SW480 (cell line): ENCODE measurements around the gene NIPAL4.
"Not testable (repeated sequence)": the region's sequence is repeated elsewhere in the genome, so short reads cannot be mapped to it uniquely, and the experiment has no call there.

ENCODE experiments used
- DNase-seq: peaks from one replicate; pipeline ENCODE4 v3.0.0-alpha.2; 2016; ENCODE audit warnings: low spot score

Gene NIPAL4

DNA sequence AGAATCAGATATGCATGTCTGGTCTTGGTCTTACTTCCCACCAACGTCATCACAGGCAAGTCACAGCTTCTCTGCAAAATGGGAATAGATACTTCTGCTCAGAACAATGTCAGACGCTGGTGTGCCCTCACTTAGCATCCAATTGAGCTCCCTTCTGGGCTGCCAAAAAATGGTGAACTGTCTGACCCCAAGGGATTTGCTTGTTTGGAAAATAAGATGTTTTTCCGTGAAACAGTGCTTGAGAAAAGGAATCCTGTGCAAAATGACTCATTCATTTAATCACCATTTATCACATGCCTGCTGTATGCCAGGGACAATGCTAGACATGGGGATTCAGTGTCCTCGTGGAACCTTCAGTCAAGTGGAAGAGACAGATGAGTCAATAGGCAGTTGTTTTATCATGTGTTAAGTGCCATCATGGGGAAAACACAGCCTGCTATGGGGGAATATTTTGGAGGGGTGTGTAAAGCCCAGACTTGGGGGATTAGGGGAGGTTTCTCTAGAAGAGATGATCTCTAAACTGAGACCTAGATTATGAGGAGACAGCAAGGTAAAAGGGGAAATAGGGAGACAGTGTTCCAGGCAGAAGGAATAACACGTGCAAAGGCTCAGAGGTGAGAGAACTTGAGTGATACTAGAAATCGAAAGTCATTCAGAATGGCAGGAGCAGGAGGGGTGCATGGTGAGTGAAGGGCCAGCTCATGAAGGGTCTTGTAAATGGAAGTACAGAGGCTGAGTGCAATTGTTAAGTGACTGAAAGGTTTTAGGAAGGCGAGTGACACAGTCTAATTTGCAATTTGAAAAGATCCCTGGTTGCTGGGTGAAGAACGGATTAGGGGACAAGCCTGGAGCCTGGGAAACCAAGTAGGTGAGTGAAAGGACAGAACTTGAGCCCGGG, 3.9 kb downstream of the NIPAL4 start:
- DNase-seq = no peak

DNA sequence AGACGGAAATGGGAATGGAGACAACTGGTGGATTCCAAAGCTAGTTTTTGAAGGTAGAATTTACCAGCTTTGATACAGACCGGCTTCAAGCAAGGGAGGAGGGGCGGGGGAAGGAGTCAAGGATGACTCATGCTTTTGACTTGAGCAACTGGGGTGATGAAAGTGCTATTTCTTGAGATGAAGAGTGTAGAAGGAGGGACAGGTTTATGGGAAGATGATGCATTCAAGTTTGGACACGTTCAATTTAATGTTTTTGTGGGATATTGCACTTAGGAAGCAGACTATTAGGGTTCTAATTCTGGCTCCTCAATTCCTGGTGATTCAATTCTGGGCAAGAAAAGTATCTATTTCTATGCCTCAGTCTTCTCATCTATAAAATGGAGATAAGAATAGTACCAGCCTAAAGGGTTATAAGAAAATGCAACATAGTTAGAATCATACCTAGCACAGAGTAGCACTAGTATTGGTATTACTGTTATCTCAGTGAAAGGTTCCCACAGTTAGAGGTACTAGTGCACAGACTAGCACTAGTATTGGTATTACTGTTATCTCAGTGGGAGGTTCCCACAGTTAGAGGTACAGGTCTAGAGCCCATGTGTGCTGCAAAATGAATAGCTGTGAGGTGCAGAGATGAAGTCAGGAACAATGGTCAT, 4.6 kb downstream of the NIPAL4 start:
- peak; percentile 54 for DNase-seq

DNA sequence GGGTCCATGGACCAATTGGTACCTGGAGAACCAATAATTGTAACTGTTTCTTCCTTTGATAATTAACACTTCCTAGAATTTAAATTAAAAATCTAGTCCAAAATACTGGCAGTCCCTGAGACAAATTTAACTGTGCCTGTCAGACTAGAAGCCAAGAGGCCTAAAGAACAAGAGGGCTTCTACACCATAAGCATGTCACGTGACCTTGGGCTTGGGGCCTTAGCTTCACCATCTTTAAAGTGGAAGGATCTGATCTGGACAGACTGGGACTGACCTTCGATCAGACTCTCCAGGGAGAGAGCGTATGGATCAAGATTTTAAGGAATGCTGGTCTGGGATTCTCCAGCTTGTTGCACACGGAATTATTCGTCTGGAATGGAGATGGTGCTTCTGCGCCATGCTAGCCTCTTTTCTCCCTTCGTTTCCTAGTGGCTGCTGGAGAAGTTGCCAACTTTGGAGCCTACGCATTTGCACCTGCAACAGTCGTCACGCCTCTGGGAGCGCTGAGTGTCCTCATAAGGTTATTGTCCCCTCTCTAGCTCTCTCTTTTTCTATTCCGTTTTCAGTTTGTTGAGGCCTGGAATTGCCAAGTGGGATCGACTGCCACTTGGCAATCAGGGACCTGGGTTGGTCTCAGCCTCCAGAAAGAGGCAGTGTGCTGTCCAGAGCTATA, 8.4 kb downstream of the NIPAL4 start:
- no peak for DNase-seq

DNA sequence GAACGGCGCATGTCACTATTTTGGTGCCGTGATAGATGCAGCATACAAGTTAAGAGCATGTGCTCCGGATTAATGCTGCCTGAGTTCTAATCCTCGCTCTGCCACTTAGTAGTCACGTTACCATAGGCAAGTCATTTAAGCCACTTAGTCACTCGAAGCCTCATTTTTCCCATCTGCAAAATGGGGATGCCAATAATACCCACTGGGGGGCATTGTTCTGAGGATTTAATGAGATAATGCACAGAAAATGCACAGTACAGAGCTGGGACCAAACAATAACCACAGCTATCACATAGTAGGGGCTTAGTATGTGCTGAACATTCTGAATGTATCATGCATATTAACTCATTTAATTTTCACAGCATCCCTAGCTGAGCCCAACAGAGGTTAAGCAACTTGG, 9.1 kb downstream of the NIPAL4 start:
- no peak for DNase-seq

DNA sequence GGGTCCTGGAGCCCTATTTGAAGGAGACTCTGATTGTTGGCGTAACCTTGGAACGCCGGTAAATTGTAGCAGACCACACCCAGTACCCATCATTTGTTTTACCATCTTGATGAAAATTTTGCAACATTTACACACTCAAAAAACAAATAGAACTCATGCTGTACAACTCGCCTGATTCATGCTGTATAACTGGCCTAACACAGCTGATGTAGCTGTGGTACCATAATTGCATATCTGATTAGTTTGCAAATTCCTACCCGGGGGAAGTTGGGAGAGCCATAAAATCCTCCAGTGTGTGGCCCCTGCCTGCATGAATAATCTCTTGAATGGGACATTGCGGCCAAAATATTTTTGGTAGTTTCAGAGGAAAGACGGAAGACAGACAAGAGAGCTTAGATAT, 9.7 kb downstream of the NIPAL4 start:
- DNase-seq = no peak

DNA sequence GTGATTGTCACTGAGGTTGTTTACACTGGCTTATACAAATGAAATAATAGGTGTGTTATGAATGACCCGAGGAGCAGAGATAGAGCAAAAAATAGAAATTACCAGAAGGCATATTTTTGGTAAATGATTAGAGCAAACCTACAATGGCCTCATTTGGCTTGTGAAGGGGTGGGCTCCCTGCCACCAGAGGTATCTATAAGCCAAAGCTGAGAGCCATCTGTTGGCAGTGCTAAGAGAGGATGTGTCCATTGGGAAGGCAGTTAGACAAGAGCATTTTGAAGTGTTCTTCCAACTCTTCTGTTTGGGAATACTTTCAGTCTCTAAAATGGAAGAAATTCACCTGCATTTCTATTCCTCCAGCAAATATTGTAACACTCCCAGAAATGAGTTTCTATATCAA, 10.6 kb downstream of the NIPAL4 start:
- DNase-seq = no peak

DNA sequence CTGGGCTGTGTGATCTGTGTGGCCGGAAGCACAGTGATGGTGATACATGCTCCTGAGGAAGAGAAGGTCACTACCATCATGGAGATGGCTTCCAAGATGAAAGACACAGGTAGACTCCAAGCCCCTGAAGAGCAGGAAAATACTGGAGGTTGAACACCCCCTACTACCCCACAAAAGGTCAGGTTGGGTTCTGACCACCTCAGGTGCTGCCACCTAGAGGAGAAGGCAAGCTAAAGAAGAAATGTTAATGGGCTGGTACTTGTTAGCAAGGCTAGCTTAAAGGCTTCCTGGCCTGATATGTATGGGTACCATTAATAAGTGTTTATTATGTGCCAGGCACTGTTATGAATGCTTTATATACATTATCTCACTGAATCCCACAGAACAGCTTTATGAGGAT, 11.7 kb downstream of the NIPAL4 start:
- DNase-seq = peak; percentile 44

DNA sequence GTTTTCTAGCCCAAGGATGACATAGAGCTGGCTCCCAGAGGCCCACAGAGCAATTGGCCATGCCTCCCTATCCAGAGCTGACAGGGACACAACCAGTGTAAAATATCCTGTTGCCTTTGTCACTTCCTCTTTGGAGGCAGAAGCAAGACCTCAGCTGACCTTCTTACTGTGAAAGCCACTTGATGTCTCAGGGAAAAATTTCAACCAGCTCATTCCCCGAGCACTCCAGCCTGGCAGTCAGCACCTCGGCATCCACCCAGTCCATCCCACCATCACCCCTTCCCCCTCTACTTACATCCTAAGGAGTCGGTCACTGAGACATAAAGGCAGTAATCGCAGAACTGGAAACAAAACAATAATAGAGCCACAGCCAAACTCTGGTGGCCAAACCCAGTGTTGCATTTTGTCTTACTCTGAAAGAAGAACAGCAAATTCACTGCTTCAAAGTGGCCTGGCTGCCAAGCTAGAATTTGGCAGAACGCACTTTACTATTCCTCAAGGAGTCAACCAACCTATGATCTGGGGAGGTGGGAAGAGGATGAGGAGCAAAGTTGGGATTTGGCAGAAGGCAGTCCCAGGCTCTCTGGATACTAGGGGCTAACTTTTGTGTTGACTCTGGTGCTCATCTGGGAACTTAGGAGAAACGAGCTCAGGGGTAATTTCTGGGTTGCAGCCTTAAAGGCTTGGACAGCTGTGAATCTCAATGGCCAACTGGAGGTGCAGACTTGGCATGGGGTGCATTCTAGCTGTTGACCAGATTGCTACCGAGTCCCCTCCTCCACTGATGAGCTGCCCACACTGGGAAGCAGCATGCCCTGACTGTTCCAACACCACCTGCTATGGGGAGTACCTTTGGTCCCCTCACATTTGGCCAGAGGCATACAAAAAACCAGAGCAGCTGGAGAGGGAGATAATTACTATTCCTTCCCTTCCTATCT, 13.6 kb downstream of the NIPAL4 start:
- DNase-seq = no peak

DNA sequence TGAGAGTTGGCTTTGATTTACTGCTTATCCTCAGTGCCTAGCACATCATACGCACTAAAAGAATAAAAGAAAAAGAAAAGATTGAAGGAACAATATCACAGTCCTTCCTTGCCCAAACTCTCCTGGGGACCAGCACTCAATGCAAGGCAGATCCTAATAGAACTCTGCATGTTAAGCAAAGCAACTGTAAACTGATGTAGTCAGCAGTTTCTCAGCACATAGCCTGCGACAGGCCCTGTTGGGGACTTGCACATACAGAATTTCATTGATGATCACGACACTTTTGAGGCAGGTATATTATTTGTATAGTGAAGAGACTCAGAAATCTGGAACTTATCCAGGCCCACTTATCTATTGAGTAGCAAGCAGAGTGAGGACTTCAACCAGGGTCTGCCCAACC, 15.4 kb downstream of the NIPAL4 start:
- DNase-seq = no peak

DNA sequence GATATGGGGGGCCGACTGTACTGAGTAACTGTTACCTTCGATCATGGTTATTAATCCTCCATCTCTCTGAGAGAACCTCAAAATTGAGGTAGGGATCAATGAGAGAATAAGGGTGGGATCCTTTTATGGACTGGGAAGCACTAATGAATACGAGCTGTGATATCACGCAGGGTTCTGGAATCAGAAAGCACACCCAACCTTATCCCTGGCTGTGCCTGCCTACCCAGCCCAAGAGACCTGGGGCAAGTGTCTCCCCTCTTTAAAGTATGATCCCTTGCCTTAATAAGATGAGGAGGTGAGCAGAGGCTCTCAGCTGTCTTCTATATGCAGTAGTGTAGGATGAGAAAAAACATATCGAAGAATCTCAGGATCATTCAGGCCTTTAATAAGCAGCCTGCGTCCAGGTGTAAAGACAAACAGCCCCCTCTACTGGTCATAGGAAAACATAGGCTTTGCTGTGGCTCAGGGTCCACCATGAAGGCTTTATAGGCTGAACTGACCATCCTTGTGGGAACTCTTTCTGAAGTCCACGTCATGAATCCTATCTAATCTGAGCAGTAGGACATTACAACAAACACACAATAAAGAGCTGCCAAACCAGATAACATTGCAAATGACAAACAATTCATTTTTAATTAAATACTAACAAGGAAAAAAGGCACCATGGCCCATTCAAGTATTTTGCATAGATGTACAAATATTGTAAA, 16.8 kb downstream of the NIPAL4 start:
- peak; percentile 76 for DNase-seq

DNA sequence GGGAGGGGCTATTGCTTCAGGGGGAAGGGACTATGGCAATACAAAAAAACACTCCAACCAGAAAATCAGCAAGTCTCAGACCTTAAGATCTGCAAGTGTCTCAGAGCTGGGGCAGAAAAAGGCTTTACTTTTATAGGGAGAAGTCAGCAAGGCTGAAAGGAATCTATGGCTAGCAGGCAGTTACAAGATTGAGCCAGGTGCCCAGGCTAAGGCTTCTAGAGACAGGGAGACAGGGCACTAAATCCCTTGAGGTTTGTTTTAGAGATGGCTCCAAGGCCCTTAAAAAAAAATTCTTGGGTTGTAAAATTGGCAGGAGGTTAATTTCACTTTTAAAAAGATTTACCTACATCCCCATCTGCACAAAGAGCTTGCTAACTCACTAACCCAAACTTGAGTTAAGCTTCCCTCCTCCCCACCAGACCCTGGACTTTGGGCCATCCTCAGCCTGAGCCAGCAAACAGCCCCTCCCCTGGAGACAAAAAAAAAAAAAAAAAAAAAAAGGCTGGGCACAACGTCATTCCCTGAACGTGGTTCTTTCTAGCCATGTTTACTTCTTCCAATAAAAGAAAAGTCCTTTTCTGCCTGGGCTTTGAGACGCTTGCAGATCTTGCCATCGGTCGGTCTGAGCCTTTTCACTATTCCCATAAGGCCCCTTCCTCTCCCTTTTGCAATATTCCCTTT, 17.9 kb downstream of the NIPAL4 start:
- no peak for DNase-seq

DNA sequence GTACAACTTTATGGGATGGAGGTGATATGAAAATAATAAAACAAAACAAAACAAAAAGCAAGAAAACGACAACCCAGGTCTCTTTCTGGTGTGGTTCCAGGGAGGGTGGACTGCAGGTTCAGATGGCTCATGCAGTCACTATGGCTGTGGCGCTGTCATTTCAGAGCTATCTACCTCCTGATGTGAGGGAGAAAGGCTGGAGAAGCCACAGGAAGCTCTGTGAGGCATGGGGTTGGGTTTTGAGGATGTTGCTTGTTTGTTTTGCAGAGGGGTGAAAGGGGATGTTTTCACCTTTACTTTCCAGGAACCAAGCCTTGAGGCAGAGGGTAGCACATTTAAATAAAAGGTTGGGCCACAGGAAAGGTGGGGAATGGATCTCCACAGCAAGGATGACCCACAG, 18.7 kb downstream of the NIPAL4 start:
- DNase-seq = no peak

DNA sequence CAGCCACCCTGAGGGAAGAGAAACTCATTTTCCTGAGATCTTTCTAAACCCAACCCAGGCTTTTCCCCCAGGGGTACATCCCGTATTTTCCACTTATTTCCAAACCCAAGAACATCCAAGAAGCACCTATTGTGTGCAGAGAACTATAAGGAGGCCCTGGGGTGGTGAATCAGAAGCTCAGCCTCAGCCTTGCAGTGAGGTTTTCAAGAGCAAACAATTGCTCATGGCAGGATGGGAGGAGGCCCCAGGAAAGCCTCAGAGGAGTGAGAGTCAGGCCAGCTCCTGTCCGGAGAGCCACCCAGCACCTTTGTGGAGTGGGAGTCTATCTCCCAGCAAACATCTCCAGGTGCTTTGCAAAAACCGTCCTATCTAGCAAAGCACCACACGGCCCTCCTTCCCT, 19.2 kb downstream of the NIPAL4 start:
- no peak for DNase-seq

DNA sequence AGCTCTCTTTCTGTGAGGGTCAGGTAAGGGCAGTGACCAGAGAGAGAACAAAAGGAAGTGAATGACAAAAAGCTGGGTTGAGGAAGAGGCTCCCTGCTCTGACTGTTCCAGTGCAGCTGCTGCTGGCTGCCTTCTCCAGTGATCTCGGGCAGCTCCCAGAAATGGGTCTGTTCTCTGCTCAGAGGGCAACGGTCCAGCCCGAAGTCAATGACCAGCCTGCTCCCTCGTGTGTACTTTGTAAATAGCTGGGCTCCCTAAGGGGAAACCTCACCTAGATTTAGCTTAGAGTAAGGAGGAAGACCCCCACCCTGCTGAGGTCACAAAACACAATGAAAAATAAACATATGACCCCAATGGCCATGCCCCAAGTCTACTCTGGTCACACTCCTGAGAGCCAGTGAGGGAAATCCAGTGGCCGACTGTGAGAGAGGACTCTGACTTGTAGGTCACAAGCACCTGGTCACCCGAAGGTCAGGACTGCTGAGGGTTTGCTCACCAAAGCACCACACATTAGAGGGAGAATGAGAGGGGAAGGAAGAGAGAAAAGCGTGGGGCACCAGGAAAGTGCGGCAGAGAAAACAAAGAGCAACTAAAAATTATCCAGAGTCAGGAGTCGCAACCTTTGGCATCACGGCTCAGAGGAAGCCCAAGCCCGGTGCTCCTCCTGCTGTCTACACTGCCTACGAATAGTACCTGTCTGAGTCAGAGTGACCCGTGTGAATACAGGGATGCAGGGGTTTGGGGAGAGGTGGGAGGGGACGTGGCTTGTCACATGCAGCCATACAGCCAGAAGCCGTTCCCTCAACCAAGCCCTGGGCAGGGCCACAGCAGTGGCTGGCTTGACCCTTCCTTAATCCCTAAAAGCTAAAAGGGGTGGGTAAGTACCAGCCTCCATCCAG, 19.8 kb downstream of the NIPAL4 start:
- DNase-seq = no peak

DNA sequence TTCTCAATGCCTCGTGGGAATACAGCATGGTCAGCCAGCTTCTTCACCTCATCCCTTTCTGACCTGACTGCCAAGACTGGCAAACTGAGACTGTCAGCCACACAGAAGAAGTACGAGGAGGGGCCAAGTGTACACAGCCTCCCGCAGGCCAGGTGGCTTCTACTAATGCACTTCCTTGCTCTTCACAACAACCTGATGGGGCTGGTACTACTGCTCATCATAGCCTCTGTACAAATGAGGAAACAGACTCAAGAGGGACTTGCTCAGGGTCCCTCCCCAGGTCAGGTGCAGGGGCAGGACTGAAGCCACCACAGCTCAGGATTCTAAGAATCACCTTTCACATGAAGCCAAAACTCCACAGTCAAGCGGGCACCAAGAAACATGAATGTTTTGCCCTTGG, 21.3 kb downstream of the NIPAL4 start:
- no peak for DNase-seq

DNA sequence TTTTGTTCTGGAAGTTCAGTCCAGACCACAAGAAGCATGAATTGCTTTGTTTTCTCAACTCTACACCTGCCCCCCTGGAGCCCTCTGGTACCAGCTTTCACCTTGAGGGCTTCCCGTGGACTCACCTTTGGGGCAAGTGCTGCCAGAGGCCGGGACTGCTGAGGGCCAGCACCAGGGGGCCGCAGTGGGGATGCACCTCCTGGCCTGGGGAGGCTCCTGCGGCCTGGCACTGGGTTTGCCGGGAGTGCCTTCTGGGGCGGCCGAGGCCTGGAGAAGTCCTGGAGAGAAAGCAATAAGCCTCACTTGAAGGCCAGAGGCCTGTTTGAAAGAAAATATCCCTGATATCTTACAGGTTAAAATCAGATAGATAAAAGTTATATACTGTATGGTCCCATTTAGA, 21.7 kb downstream of the NIPAL4 start:
- no peak for DNase-seq

DNA sequence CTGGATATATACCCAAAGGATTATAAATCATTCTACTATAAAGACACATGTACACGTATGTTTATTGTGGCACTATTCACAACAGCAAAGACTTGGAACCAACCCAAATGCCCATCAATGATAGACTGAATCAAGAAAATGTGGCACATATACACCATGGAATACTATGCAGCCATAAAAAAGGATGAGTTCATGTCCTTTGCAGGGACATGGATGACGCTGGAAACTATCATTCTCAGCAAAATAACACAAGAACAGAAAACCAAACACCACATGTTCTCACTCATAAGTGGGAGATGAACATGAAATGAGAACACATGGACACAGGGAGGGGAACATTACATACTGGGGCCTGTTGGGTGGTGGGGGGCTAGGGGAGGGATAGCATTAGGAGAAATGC, 22.7 kb downstream of the NIPAL4 start:
- not testable (repeated sequence) for DNase-seq

DNA sequence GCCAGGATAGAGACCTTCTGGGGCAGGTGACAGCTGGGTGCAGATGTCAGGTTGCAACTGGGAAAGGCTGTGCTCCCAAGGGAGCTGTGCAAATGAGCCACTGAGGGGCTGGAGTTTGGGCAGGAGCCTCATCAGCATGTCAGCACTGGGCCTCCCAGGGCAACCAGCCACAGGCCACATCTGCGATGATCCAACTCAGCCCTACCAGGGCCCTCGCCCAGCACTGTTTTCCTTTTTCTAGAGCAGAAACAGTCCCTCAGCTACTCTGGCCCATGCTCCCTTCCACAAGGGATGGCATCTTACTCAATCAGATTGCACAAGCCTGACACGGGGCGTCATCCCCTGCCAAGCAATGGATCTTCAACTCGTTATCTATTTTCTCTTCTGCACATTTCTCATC, 24.8 kb downstream of the NIPAL4 start:
- no peak for DNase-seq

DNA sequence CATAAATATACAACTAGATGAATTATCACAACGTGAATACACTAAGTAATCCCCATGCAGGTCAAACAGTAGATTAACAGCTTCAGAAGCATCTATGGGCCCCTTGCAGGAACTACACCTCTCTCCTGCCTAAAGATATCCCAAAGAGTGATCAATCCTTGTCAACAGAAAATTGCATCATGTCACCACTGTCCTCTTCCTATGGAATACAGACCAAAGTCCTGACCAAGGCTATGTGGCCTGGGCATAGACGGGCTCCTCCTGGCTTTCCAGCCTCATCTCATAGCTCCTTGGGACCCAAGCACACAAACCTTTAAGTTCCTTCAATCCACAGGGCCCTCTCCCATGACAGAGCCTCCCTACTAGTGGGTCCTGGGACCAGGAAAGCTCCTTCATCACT, 25.3 kb downstream of the NIPAL4 start:
- no peak for DNase-seq

DNA sequence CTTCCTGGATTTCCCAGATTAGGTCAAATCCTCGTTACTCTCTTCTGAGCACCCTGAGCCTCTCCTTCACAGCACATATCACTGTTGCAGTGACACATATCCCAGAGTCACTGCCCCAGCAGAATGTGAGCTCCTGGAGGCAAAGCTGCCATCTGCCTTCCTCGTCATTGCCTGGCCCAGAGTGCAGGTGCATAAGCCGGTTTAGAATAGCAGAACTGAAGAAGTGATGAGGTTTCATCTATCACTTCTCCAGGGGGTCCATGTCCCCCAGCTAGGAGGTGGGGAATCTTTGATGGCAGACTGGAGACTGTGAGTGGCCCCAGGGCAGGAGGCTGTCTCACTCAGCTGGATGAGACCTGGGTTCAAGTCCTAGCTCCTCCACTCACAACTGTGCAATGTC, 25.8 kb downstream of the NIPAL4 start:
- no peak for DNase-seq
